ENCODE data around the gene CBLB. TPM values are rescaled to one million over a fixed set of nuclear protein-coding genes. Genes with fewer than 3 reads are reported as not detected.

Gene CBLB
- total and polyA plus RNA-seq, 2 of the 4 experiments (the other 2 are of a cell fraction), result 10.1 to 20.1 TPM

GRCh38 chr3:105807146-105807545 is 61.7 kb downstream of the CBLB start:
- H4K91ac ChIP-seq (ENCODE audit: insufficient read depth, low read depth, low read length), result no peak overlapping the region
- H2AK9ac ChIP-seq (replicated peaks; ENCODE audit: low read depth, low read length, poor library complexity), result no peak overlapping the region
- H2AFZ ChIP-seq (replicated peaks; ENCODE audit: low read length, poor library complexity), result no peak overlapping the region
- H3K14ac ChIP-seq (replicated peaks; ENCODE audit: low read depth, low read length), result no peak overlapping the region
- in situ Hi-C loops (cut with MboI; ENCODE audit: low sequenced_read_pairs) (no loop called here), intact Hi-C loops (cut with micrococcal nuclease) (no loop called here), dilution Hi-C loops (cut with HindIII; ENCODE audit: low sequenced_read_pairs, unreplicated experiment) (no loop called here)
- WGBS, 2 experiments (ENCODE audit: extremely low coverage in 2 of 2, insufficient read length in 1 of 2), result no CpG with 5 or more reads among the region's 4 CpGs
- no peaks in the 10 kb centered on the region for H3K36me3 ChIP-seq (ENCODE audit: control insufficient read depth, insufficient read depth, low read length)
- no peak overlapping the region for H4K5ac ChIP-seq (ENCODE audit: low read depth, low read length)
- ChIA-PET POLR2A (ENCODE audit: unreplicated experiment) (no interaction called here), CTCF (no interaction called here)
- no peak overlapping the region for H3K27ac ChIP-seq (ENCODE audit: insufficient read depth, low read length)
- no peaks in the 10 kb centered on the region for H3K27me3 ChIP-seq (ENCODE audit: control insufficient read depth, insufficient read depth, low read length)
- no peak overlapping the region for H3K4me3 ChIP-seq (ENCODE audit: insufficient read depth, low read depth, low read length)
- H2BK5ac ChIP-seq (ENCODE audit: low read depth, low read length, poor library complexity, severe bottlenecking), result no peak overlapping the region
- H2BK120ac ChIP-seq (ENCODE audit: low read depth, low read length), result no peak overlapping the region
- no peak overlapping the region for H3K9ac ChIP-seq (ENCODE audit: low read depth, low read length)
- no peaks in the 10 kb centered on the region; the same call in 1 of the 2 replicates for H3K4me1 ChIP-seq (ENCODE audit: control insufficient read depth, insufficient read depth, low read length)
- H4K20me1 ChIP-seq (ENCODE audit: insufficient read depth, low read length), result no peaks in the 10 kb centered on the region
- BruUV-seq (replicated peaks), result no TSS peak
- H3K18ac ChIP-seq (ENCODE audit: low read depth, low read length), result no peak overlapping the region
- DNase-seq, result no peak
- H3K9me1 ChIP-seq (ENCODE audit: insufficient read depth, low read length), result no peaks in the 10 kb centered on the region
- H4K8ac ChIP-seq (ENCODE audit: low read depth in 2 of 2, low read length in 2 of 2), result no peak overlapping the region
- ATAC-seq (ENCODE audit: low read depth), result no peak
- H2BK15ac ChIP-seq (ENCODE audit: low read depth, low read length), result no peak overlapping the region
- H3K23ac ChIP-seq (ENCODE audit: low read depth, low read length), result no peak overlapping the region
- H3K4me2 ChIP-seq (ENCODE audit: low read depth, low read length), result no peak overlapping the region
- no peak overlapping the region for H3K4ac ChIP-seq (ENCODE audit: low read depth, low read length)
- H3K9me3 ChIP-seq (ENCODE audit: control insufficient read depth, insufficient read depth, low read length), result no peaks in the 10 kb centered on the region
- no peak overlapping the region for H2BK20ac ChIP-seq (ENCODE audit: low read depth, low read length)
- H3K79me1 ChIP-seq (ENCODE audit: low read depth in 1 of 2, low read length in 2 of 2), result peaks cover 4 to 19% of the 10 kb centered on the region in 2 experiments; a peak in 3 of 4 replicates
- no peak overlapping the region for H3K56ac ChIP-seq (ENCODE audit: extremely low read depth, insufficient read depth, low read length)
- H2AK5ac ChIP-seq (ENCODE audit: low read depth, low read length), result no peak overlapping the region
- TF ChIP-seq NFE2L2 (IDR thresholded peaks at IDR 0.05; ENCODE audit: low read depth, low read length), result no peak
- TF ChIP-seq USF2 (IDR thresholded peaks at IDR 0.05; ENCODE audit: low read depth, low read length), result no peak
- no peak for TF ChIP-seq CHD1 (IDR thresholded peaks at IDR 0.05; ENCODE audit: low read depth, low read length)
- TF ChIP-seq CEBPB (IDR thresholded peaks at IDR 0.05; ENCODE audit: low read depth, low read length), result no peak
- no peak for TF ChIP-seq MXI1 (IDR thresholded peaks at IDR 0.05; ENCODE audit: borderline replicate concordance, low read depth, low read length)
